Trophoblast cell (in vitro differentiated cells and primary cell): ENCODE measurements around the gene KIF2A.
A peak's percentile ranks its signal among the peaks of the same experiment; 100 is the strongest.

Experiments used
- DNase-seq, 2 donors: peaks; one replicate each; pipeline ENCODE4 v3.0.0-alpha.2; 2016
- H2AFZ ChIP-seq: 2 replicates; pipeline ENCODE4 v1.6.1; 2013; ENCODE audit warnings: low read length, moderate library complexity, mild to moderate bottlenecking; ENCODE audit not compliant: insufficient read depth, poor library complexity
- H2AK5ac ChIP-seq: 2 replicates; pipeline ENCODE4 v1.6.1; 2013; ENCODE audit warnings: mild to moderate bottlenecking, low read length
- H2BK120ac ChIP-seq: 2 replicates; pipeline ENCODE4 v1.6.1; 2013; ENCODE audit warnings: low read length, mild to moderate bottlenecking, moderate library complexity; ENCODE audit not compliant: insufficient read depth, poor library complexity
- H2BK12ac ChIP-seq: 2 replicates; pipeline ENCODE4 v1.6.1; 2013; ENCODE audit warnings: mild to moderate bottlenecking, low read length, moderate library complexity
- H2BK5ac ChIP-seq: 2 replicates; pipeline ENCODE4 v1.6.1; 2013; ENCODE audit warnings: low read length, low read depth, moderate library complexity, mild to moderate bottlenecking; ENCODE audit not compliant: poor library complexity
- H3K14ac ChIP-seq: 2 replicates; pipeline ENCODE4 v1.6.1; 2013; ENCODE audit warnings: mild to moderate bottlenecking, low read length
- H3K18ac ChIP-seq: 2 replicates; pipeline ENCODE4 v1.6.1; 2013; ENCODE audit warnings: mild to moderate bottlenecking, low read length
- H3K23ac ChIP-seq: 2 replicates; pipeline ENCODE4 v1.6.1; 2013; ENCODE audit warnings: low read length
- H3K27ac ChIP-seq: 2 replicates; pipeline ENCODE4 v1.5.1; 2013; ENCODE audit warnings: low read depth, mild to moderate bottlenecking, inconsistent platforms, low read length, moderate library complexity
- H3K27me3 ChIP-seq: 2 replicates; pipeline ENCODE4 v1.6.1; 2013; ENCODE audit warnings: inconsistent platforms, mild to moderate bottlenecking, low read length, moderate library complexity; ENCODE audit not compliant: insufficient read depth
- H3K36me3 ChIP-seq, 2 experiments: 1 replicate in 1 of 2; 2 replicates in 1 of 2; pipeline ENCODE4 v1.6.1; 2013; ENCODE audit warnings: low read length in 2 of 2, mild to moderate bottlenecking in 2 of 2, moderate library complexity in 1 of 2; ENCODE audit not compliant: insufficient read depth in 2 of 2, control insufficient read depth in 1 of 2
- H3K4ac ChIP-seq: 2 replicates; pipeline ENCODE4 v1.6.1; 2013; ENCODE audit warnings: low read depth, mild to moderate bottlenecking, low read length, moderate library complexity
- H3K4me1 ChIP-seq, 2 experiments: 1 replicate in 1 of 2; 2 replicates in 1 of 2; pipeline ENCODE4 v1.6.1; 2013; ENCODE audit warnings: low read length in 2 of 2, mild to moderate bottlenecking in 2 of 2, moderate library complexity in 1 of 2; ENCODE audit not compliant: insufficient read depth in 2 of 2, control insufficient read depth in 1 of 2
- H3K4me2 ChIP-seq: 2 replicates; pipeline ENCODE4 v1.6.1; 2013; ENCODE audit warnings: inconsistent platforms, mild to moderate bottlenecking, low read length, moderate library complexity
- H3K4me3 ChIP-seq: 2 replicates; pipeline ENCODE4 v1.5.1; 2013; ENCODE audit warnings: mild to moderate bottlenecking, low read depth, low read length, inconsistent platforms
- H3K79me1 ChIP-seq: one replicate; pipeline ENCODE4 v1.6.1; 2013; ENCODE audit warnings: low read length
- H3K79me2 ChIP-seq: 2 replicates; pipeline ENCODE4 v1.6.1; 2013; ENCODE audit warnings: low read length, mild to moderate bottlenecking; ENCODE audit not compliant: control insufficient read depth, insufficient read depth, poor library complexity
- H3K9ac ChIP-seq: 2 replicates; pipeline ENCODE4 v1.6.1; 2013; ENCODE audit warnings: mild to moderate bottlenecking, low read length
- H3K9me3 ChIP-seq: 2 replicates; pipeline ENCODE4 v1.6.1; 2013; ENCODE audit warnings: low read depth, mild to moderate bottlenecking, control low read depth, inconsistent platforms, low read length; ENCODE audit not compliant: insufficient read depth
- H4K12ac ChIP-seq: 2 replicates; pipeline ENCODE4 v1.6.1; 2013; ENCODE audit warnings: low read depth, mild to moderate bottlenecking, low read length, moderate library complexity
- H4K8ac ChIP-seq: 2 replicates; pipeline ENCODE4 v1.6.1; 2013; ENCODE audit warnings: low read depth, mild to moderate bottlenecking, low read length, moderate library complexity
- H4K91ac ChIP-seq: one replicate; pipeline ENCODE4 v1.6.1; 2013; ENCODE audit warnings: low read depth, mild to moderate bottlenecking, low read length, moderate library complexity
- WGBS: extraction: QIAGEN DNeasy Blood & Tissue Kit; methylation state at CpG from one replicate; pipeline ENCODE4 v1.1.7; 2013; ENCODE audit warnings: missing lambda C conversion rate; ENCODE audit not compliant: insufficient read length, insufficient coverage; ENCODE audit errors: extremely low coverage; 5-methylcytosine and 5-hydroxymethylcytosine counted together

The KIF2A gene

GRCh38 chr5:62354028-62354874 is 48.2 kb downstream of the KIF2A start:
- Histone ChIP-seq H3K27ac (no peak overlapping the region), H3K27me3 (no peaks in the 10 kb centered on the region), H3K4me2 (no peak overlapping the region), H4K12ac (no peak overlapping the region), H3K14ac (no peak overlapping the region), H2BK5ac (no peak overlapping the region), H3K9ac (no peak overlapping the region), H4K91ac (no peak overlapping the region), H3K4ac (no peak overlapping the region), H3K4me1 (no peaks in the 10 kb centered on the region), H2AK5ac (no peak overlapping the region), H3K23ac (no peak overlapping the region), H2AFZ (no peak overlapping the region), H3K4me3 (no peak overlapping the region), H2BK120ac (no peak overlapping the region), H3K36me3 (peaks cover 16 to 17% of the 10 kb centered on the region in 2 experiments), H3K9me3 (no peaks in the 10 kb centered on the region), H3K79me1 (no peaks in the 10 kb centered on the region), H3K79me2 (no peaks in the 10 kb centered on the region), H3K18ac (no peak overlapping the region), H2BK12ac (no peak overlapping the region), H4K8ac (no peak overlapping the region)
- peak; percentile 46 to 74 for DNase-seq

- H3K79me1 ChIP-seq, result no peaks in the 10 kb centered on the region
- no peak overlapping the region for H2AK5ac ChIP-seq
- H3K9me3 ChIP-seq, result no peaks in the 10 kb centered on the region
- H3K27me3 ChIP-seq, result no peaks in the 10 kb centered on the region
- no peak overlapping the region for H3K18ac ChIP-seq
- no peak overlapping the region for H3K27ac ChIP-seq
- peaks cover 15 to 20% of the 10 kb centered on the region in 2 experiments for H3K36me3 ChIP-seq
- DNase-seq, result no peak
- H2AFZ ChIP-seq, result no peak overlapping the region
- no peak overlapping the region for H4K12ac ChIP-seq
- H3K23ac ChIP-seq, result no peak overlapping the region
- H2BK120ac ChIP-seq, result no peak overlapping the region
- H3K4me2 ChIP-seq, result no peak overlapping the region
- H3K9ac ChIP-seq, result no peak overlapping the region
- no peak overlapping the region for H2BK5ac ChIP-seq
- no peaks in the 10 kb centered on the region for H3K79me2 ChIP-seq
- WGBS, result no CpG with 5 or more reads among the region's 3 CpGs
- H4K91ac ChIP-seq, result no peak overlapping the region
- H3K4me1 ChIP-seq, result no peaks in the 10 kb centered on the region
- H4K8ac ChIP-seq, result no peak overlapping the region
- H2BK12ac ChIP-seq, result no peak overlapping the region
- H3K14ac ChIP-seq, result no peak overlapping the region
- H3K4ac ChIP-seq, result no peak overlapping the region
- H3K4me3 ChIP-seq, result no peak overlapping the region
Measured at GRCh38 chr5:62362701-62363100, 56.7 kb downstream of the KIF2A start.

- H2BK12ac ChIP-seq, result no peak overlapping the region
- H3K4me1 ChIP-seq, result no peaks in the 10 kb centered on the region
- H3K4me3 ChIP-seq, result no peak overlapping the region
- no peak overlapping the region for H3K14ac ChIP-seq
- H3K79me2 ChIP-seq, result no peaks in the 10 kb centered on the region
- H3K79me1 ChIP-seq, result no peaks in the 10 kb centered on the region
- H2AK5ac ChIP-seq, result no peak overlapping the region
- no peak overlapping the region for H4K91ac ChIP-seq
- H3K9me3 ChIP-seq, result no peaks in the 10 kb centered on the region
- no peak overlapping the region for H4K8ac ChIP-seq
- no peak for DNase-seq
- H3K27me3 ChIP-seq, result no peaks in the 10 kb centered on the region
- peaks cover 13 to 14% of the 10 kb centered on the region in 2 experiments for H3K36me3 ChIP-seq
- no peak overlapping the region for H3K27ac ChIP-seq
- H2AFZ ChIP-seq, result no peak overlapping the region
- no peak overlapping the region for H2BK5ac ChIP-seq
- no peak overlapping the region for H3K4ac ChIP-seq
- no peak overlapping the region for H2BK120ac ChIP-seq
- no peak overlapping the region for H3K9ac ChIP-seq
- no peak overlapping the region for H4K12ac ChIP-seq
- H3K4me2 ChIP-seq, result no peak overlapping the region
- H3K23ac ChIP-seq, result no peak overlapping the region
- no peak overlapping the region for H3K18ac ChIP-seq
- WGBS, result no CpG with 5 or more reads among the region's 2 CpGs
Measured at GRCh38 chr5:62369039-62369438, 63.0 kb downstream of the KIF2A start.

GRCh38 chr5:62371409-62371808 is 65.4 kb downstream of the KIF2A start:
- no peaks in the 10 kb centered on the region for H3K4me1 ChIP-seq

More at GRCh38 chr5:62371409-62371808, 65.4 kb downstream of the KIF2A start:
- Histone ChIP-seq H4K8ac (no peak overlapping the region), H4K91ac (no peak overlapping the region), H2BK120ac (no peak overlapping the region), H3K4me2 (no peak overlapping the region), H2BK12ac (no peak overlapping the region), H3K9ac (no peak overlapping the region), H3K27ac (no peak overlapping the region), H2AFZ (no peak overlapping the region), H3K4ac (no peak overlapping the region), H3K27me3 (no peaks in the 10 kb centered on the region), H4K12ac (no peak overlapping the region), H3K4me3 (no peak overlapping the region), H3K18ac (no peak overlapping the region), H3K23ac (no peak overlapping the region), H2BK5ac (no peak overlapping the region), H3K79me2 (no peaks in the 10 kb centered on the region), H2AK5ac (no peak overlapping the region), H3K36me3 (peaks cover 10 to 13% of the 10 kb centered on the region in 2 experiments), H3K9me3 (no peaks in the 10 kb centered on the region), H3K79me1 (no peaks in the 10 kb centered on the region), H3K14ac (no peak overlapping the region)
- DNase-seq, result no peak
